HG02763 (cell line): ENCODE measurements around the gene SEC61A2.
A peak's percentile ranks its signal among the peaks of the same experiment; 100 is the strongest.
"Not testable (repeated sequence)": the region's sequence is repeated elsewhere in the genome, so short reads cannot be mapped to it uniquely, and the experiment has no call there.

ENCODE experiments used
- ATAC-seq: cut with Tn5 transposase; IDR thresholded peaks from one replicate; pipeline ENCODE4 v1.9.1; 2021; ENCODE audit warnings: mild to moderate bottlenecking, moderate library complexity; ENCODE audit not compliant: unreplicated experiment

The SEC61A2 gene

DNA sequence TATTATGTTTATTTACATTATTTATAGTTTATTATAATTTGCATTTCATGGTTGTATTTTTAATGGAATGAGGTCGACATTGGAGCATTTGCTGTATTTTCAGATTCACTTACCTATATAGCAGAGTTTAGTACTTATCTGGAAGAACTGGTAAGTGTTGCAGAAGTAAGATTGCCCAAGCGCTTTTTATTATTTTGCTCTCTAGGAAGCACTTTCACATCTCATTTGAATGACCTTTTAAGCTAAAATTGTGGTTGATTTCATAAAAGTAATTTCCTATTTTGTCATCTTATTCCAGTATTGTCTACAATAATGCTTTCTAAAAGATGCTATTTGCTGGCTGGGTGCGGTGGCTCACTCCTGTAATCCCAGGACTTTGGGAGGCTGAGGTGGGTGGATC is 28.6 kb downstream of the SEC61A2 start:
- ATAC-seq, result no peak

- ATAC-seq, result no peak
These were observed 31.2 kb downstream of the SEC61A2 start for GRCh38 chr10:12160664-12161063.

- no peak for ATAC-seq
These were observed 33.5 kb downstream of the SEC61A2 start for GRCh38 chr10:12162927-12163326.

- ATAC-seq, result no peak
These were observed 34.6 kb downstream of the SEC61A2 start for GRCh38 chr10:12164085-12164484.

- ATAC-seq, result no peak
These were observed 35.6 kb downstream of the SEC61A2 start for GRCh38 chr10:12165036-12165435.

- no peak for ATAC-seq
These were observed 36.7 kb downstream of the SEC61A2 start for GRCh38 chr10:12165999-12166775.

DNA sequence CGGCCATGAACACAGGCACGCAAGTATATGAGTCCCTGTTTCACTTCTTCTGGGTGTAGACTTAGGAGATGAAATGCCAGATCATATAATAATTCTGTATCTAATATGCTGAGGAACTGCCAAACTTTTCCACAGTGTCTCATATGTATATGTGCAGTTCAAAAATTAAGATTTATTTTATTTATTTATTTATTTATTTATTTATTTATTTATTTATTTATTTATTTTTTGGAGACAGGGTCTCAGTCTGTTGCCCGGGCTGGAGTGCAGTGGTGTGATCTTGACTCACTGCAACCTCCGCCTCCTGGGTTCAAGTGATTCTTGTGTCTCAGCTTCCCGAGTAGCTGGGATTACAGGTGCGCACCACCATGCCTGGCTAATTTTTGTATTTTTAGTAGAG is 42.0 kb downstream of the SEC61A2 start:
- not testable (repeated sequence) for ATAC-seq

- no peak for ATAC-seq
These were observed 48.2 kb downstream of the SEC61A2 start for GRCh38 chr10:12177642-12178041.

GRCh38 chr10:12179606-12180170 is 50.2 kb downstream of the SEC61A2 start:
- ATAC-seq, result no peak

DNA sequence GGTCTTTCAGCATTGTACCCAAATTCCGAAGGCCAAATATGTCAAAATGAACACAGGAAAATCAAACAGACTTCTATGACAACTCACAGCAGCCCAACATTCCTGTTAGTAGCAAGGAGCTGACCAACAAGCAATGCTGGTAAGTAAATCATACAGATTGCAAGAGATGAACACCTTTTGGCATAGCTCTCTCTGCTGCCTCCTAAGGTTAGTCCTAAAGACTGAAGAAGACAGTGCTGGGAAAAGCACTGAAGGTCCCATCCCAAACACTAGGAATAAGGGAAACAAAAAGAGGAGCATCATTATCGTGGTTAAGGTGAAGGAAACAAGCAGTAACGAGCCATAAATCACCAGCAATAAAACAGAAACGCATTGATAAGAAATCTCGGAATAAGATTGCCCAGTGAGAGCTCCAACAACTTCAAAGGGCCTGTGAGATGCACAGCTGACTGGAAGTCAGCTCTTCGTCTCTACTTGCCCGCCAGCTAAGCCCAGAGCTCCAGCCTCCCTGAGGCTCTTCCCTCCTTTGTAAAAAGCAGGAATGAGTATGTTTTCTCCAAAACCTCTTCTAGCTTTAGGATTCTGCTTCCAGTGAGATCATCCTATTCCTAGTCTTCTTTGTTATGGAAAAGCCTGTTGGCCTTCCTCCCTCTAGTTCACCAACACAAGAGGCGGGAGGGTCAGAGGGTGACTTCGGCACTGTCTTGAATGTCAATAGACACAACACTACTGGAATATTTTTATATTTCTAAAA is 50.9 kb downstream of the SEC61A2 start:
- ATAC-seq, result no peak

DNA sequence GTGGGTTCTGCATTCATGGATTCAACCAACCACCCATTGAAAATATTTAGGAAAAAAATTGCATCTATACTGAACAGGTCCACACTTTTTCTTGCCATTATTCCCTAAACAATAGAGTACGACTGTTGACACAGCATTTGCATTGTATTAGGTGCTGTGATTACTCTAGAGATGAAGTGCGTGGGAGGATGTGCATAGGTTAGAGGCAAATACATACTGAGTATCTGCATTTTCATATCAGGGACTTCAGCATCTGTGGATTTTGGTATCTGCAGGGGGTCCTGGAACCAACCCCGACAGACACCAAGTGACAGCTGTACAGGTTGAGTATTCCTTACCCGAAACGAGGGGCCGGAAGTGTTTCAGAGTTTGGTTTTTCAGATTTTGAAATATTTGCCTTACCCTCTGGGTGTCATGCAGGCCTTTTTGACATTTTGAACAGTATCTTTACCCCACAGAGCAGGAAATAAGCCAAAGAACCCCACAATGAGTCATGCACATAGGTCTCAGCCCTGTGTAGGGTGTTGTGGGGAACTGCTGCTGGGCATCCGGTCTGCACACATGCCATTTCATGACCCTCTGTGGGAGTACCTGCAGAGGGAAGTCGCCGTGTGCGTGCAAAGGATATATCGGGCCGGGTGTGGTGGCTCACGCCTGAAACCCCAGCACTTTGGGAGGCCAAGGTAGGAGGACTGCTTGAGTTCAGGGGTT is 51.7 kb downstream of the SEC61A2 start:
- ATAC-seq, result no peak

- no peak for ATAC-seq
These were observed 54.7 kb downstream of the SEC61A2 start for GRCh38 chr10:12184165-12184564.

DNA sequence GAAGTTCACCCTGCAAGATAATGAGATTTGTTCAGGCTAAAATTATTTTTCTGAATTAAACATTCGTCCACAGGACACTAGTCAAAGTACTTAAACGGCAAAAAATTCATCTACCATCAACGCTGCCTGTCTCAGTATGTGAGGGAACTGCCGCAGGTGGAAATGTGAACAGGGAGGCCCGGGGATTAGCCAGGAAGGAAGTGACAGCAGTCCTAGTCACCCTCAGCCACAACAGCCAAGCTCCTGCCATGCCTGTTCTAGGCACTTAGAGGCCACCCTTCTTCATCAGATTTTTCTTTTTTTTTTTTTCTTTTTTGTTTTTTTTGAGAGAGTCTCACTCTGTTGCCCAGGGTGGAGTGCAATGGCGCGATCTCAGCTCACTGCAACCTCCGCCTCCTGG is 56.8 kb downstream of the SEC61A2 start:
- ATAC-seq, result no peak

- no peak for ATAC-seq
These were observed 57.9 kb downstream of the SEC61A2 start for GRCh38 chr10:12187321-12187905.

DNA sequence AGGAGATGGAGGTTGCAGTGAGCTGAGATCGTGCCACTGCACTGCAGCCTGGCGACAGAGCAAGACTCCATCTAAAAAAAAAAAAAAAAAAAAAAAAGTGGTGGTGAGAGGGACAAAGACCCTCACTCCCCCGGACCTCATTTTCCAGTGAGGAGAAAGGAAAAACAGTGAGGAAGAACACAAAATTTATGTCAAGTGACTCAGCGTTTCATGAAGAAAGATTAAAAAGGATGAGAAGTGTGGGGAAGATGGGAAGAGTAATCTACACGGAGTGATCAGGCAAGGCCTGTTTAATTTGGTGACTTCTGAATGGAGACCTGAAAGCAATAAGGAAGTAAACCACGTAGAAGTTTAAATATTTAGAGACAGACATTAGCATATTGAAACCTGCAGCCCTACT is 59.2 kb downstream of the SEC61A2 start:
- no peak for ATAC-seq

GRCh38 chr10:12189426-12189825 is 59.9 kb downstream of the SEC61A2 start:
- ATAC-seq, result no peak

- ATAC-seq, result no peak
These were observed 62.2 kb downstream of the SEC61A2 start for GRCh38 chr10:12191715-12192114.

DNA sequence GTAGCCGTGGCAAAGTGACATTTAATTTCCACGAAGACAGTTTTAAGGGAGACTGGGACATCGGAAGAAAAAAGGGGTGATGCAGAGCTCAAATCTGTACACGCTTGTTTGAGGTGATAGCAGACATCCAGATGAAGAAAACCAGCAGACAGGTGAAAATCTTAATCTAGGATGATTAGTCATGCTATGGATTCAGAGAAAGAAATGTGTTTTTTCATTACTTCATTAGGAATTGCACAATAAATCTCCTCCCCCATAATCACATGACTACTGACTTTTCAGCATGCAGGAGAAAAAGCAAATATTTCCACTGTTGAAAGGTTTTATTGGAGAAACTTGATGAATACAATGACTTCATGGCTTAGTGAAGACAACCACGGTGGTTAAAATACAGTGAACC is 63.7 kb downstream of the SEC61A2 start:
- no peak for ATAC-seq

DNA sequence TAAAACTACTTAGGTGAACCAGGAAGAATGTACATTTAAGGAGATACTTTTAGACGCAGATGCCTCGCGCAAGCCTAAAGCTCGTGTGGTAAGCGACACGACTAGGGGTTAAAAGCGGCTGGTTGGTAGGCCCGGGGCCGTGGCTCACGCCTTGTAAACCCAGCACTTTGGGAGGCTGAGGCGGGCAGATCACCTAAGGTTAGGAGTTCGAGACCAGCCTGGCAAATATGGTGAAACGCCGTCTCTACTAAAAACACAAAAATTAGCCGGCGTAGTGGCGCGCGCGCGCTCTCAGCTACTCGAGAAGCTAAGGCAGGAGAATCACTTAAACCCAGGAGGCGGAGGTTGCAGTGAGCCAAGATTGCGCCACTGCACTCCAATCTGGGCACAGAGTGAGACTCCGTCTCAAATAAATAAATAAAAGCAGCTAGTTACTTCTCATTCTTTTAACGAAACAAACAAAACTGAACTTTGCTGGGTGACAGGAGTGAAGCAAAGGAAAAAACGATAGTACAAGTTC is 65.3 kb downstream of the SEC61A2 start:
- ATAC-seq, result no peak

- ATAC-seq, result peak; percentile 3
These were observed 65.8 kb downstream of the SEC61A2 start for GRCh38 chr10:12195281-12195602.
